GM12874 (cell line): ENCODE data around the gene PLEKHG4.

Experiments used
- CTCF ChIP-seq: IDR thresholded peaks from 2 replicates; pipeline ENCODE4 v1.5.1; 2011; ENCODE audit warnings: low read depth, mild to moderate bottlenecking, control low read depth, low read length, moderate library complexity; ENCODE audit not compliant: insufficient read depth

The PLEKHG4 gene

GRCh38 chr16:67279296-67280089 lies at the start of gene PLEKHG4:
TSS of gene PLEKHG4 (plus strand) at chr16:67279532. CDS start at chr16:67280045, 513 bp downstream.
- TF ChIP-seq CTCF, result peak; percentile 93

GRCh38 chr16:67229906-67230808 lies 49.2 kb upstream of the PLEKHG4 start:
- TF ChIP-seq CTCF, result no peak

- no peak for TF ChIP-seq CTCF
Measured at GRCh38 chr16:67230809-67231660, 48.3 kb upstream of the PLEKHG4 start.

- TF ChIP-seq CTCF, result no peak
Measured at GRCh38 chr16:67233596-67233995, 45.7 kb upstream of the PLEKHG4 start.

- no peak for TF ChIP-seq CTCF
Measured at GRCh38 chr16:67234180-67234597, 45.1 kb upstream of the PLEKHG4 start.

GRCh38 chr16:67235816-67236562 lies 43.3 kb upstream of the PLEKHG4 start:
- TF ChIP-seq CTCF, result no peak
